H9 (cell line): Measurements from ENCODE around the gene NEK11. TPM values are rescaled to one million over a fixed set of nuclear protein-coding genes. Genes with fewer than 3 reads are reported as not detected.

Source experiments
- DNase-seq: peaks from one replicate; pipeline ENCODE4 v3.0.0-alpha.2; 2017
- H2AFZ ChIP-seq: one replicate; pipeline ENCODE4 v1.6.1; 2013; ENCODE audit warnings: mild to moderate bottlenecking, low read length, control low read depth, moderate library complexity
- H2AK5ac ChIP-seq: 2 replicates; pipeline ENCODE4 v1.6.1; 2013; ENCODE audit warnings: low read length, control low read depth, mixed read lengths; ENCODE audit not compliant: insufficient read length
- H2BK120ac ChIP-seq: one replicate; pipeline ENCODE4 v1.6.1; 2013; ENCODE audit warnings: low read depth, mild to moderate bottlenecking, low read length, control low read depth, inconsistent platforms; ENCODE audit not compliant: poor library complexity, severe bottlenecking
- H2BK12ac ChIP-seq: 2 replicates; pipeline ENCODE4 v1.6.1; 2013; ENCODE audit warnings: low read length, control low read depth, mixed read lengths, low read depth; ENCODE audit not compliant: insufficient read length
- H2BK15ac ChIP-seq: 2 replicates; pipeline ENCODE4 v1.6.1; 2013; ENCODE audit warnings: low read depth, low read length, control low read depth
- H2BK20ac ChIP-seq: one replicate; pipeline ENCODE4 v1.6.1; 2013; ENCODE audit warnings: low read depth, mild to moderate bottlenecking, low read length, control low read depth, inconsistent platforms; ENCODE audit not compliant: poor library complexity, severe bottlenecking
- H2BK5ac ChIP-seq: 2 replicates; pipeline ENCODE4 v1.6.1; 2013; ENCODE audit warnings: low read length, control low read depth, mixed read lengths; ENCODE audit not compliant: insufficient read length
- H3K14ac ChIP-seq: 2 replicates; pipeline ENCODE4 v1.6.1; 2013; ENCODE audit warnings: low read length, control low read depth; ENCODE audit not compliant: insufficient read depth
- H3K18ac ChIP-seq: 2 replicates; pipeline ENCODE4 v1.6.1; 2013; ENCODE audit warnings: low read depth, mild to moderate bottlenecking, mixed read lengths, low read length, control low read depth; ENCODE audit not compliant: insufficient read length
- H3K23ac ChIP-seq: 2 replicates; pipeline ENCODE4 v1.6.1; 2013; ENCODE audit warnings: low read length, control low read depth, mixed read lengths, low read depth; ENCODE audit not compliant: insufficient read length
- H3K23me2 ChIP-seq: 2 replicates; pipeline ENCODE4 v1.6.1; 2013; ENCODE audit warnings: low read depth, mild to moderate bottlenecking, mixed read lengths, low read length, control low read depth; ENCODE audit not compliant: insufficient read length, poor library complexity, severe bottlenecking
- H3K27ac ChIP-seq: 2 replicates; pipeline ENCODE4 v1.5.1; 2013; ENCODE audit warnings: low read length, control low read depth, mixed read lengths, low read depth; ENCODE audit not compliant: insufficient read length
- H3K27me3 ChIP-seq: 2 replicates; pipeline ENCODE4 v1.6.1; 2013; ENCODE audit warnings: low read length, control low read depth, inconsistent platforms; ENCODE audit not compliant: insufficient read depth
- H3K4ac ChIP-seq: 2 replicates; pipeline ENCODE4 v1.6.1; 2013; ENCODE audit warnings: low read depth, mild to moderate bottlenecking, control low read depth, inconsistent platforms, low read length, moderate library complexity
- H3K4me1 ChIP-seq: 2 replicates; pipeline ENCODE4 v1.6.1; 2013; ENCODE audit warnings: low read length, control low read depth, inconsistent platforms; ENCODE audit not compliant: insufficient read depth
- H3K4me2 ChIP-seq: 2 replicates; pipeline ENCODE4 v1.6.1; 2013; ENCODE audit warnings: low read length, control low read depth, mixed read lengths; ENCODE audit not compliant: insufficient read length, insufficient read depth
- H3K56ac ChIP-seq: 2 replicates; pipeline ENCODE4 v1.6.1; 2013; ENCODE audit warnings: low read depth, mild to moderate bottlenecking, mixed read lengths, low read length, control low read depth; ENCODE audit not compliant: insufficient read length
- H3K79me1 ChIP-seq: 2 replicates; pipeline ENCODE4 v1.6.1; 2013; ENCODE audit warnings: low read depth, mild to moderate bottlenecking, moderate library complexity, low read length, control low read depth, inconsistent platforms; ENCODE audit not compliant: insufficient read depth, poor library complexity, severe bottlenecking
- H3K79me2 ChIP-seq: 2 replicates; pipeline ENCODE4 v1.6.1; 2013; ENCODE audit warnings: low read length, control low read depth, inconsistent platforms; ENCODE audit not compliant: insufficient read depth
- H3K9ac ChIP-seq: 2 replicates; pipeline ENCODE4 v1.6.1; 2013; ENCODE audit warnings: low read length, control low read depth, mixed read lengths; ENCODE audit not compliant: insufficient read length; ENCODE audit errors: extremely low read depth
- H3K9me3 ChIP-seq: one replicate; pipeline ENCODE4 v1.6.1; 2013; ENCODE audit warnings: low read depth, low read length, inconsistent platforms; ENCODE audit not compliant: control insufficient read depth
- H3T11ph ChIP-seq: one replicate; pipeline ENCODE4 v1.6.1; 2013; ENCODE audit warnings: mild to moderate bottlenecking, low read length, control low read depth, inconsistent platforms
- H4K20me1 ChIP-seq: one replicate; pipeline ENCODE4 v1.6.1; 2013; ENCODE audit not compliant: control insufficient read depth, insufficient read length, insufficient read depth
- H4K5ac ChIP-seq: 2 replicates; pipeline ENCODE4 v1.6.1; 2013; ENCODE audit warnings: low read depth, mild to moderate bottlenecking, mixed read lengths, low read length, control low read depth; ENCODE audit not compliant: insufficient read length
- H4K8ac ChIP-seq: replicated peaks from 2 replicates; pipeline ENCODE4 v1.6.1; 2013; ENCODE audit warnings: low read length, control low read depth, mixed read lengths, low read depth; ENCODE audit not compliant: insufficient read length
- H4K91ac ChIP-seq: 2 replicates; pipeline ENCODE4 v1.6.1; 2013; ENCODE audit warnings: low read depth, mild to moderate bottlenecking, moderate library complexity, mixed read lengths, low read length, control low read depth; ENCODE audit not compliant: insufficient read length
- H3K27ac Mint-ChIP-seq, 3 experiments: 2 replicates in 2 of 3; 3 replicates in 1 of 3; pipeline ENCODE4 v1.8.0; 2020 to 2021; ENCODE audit warnings: mixed read lengths in 3 of 3, mild to moderate bottlenecking in 1 of 3, moderate library complexity in 1 of 3
- H3K27me3 Mint-ChIP-seq: 2 replicates; pipeline ENCODE4 v1.8.0; 2021; ENCODE audit warnings: low read depth, mild to moderate bottlenecking, moderate library complexity, mixed read lengths
- H3K36me3 Mint-ChIP-seq, 3 experiments: 2 replicates in 2 of 3; 3 replicates in 1 of 3; pipeline ENCODE4 v1.8.0; 2020 to 2021; ENCODE audit warnings: low read depth in 3 of 3, mixed read lengths in 3 of 3; ENCODE audit not compliant: insufficient read depth in 1 of 3
- H3K4me1 Mint-ChIP-seq, 2 experiments: 2 replicates each; pipeline ENCODE4 v1.8.0; 2020; ENCODE audit warnings: mixed read lengths in 2 of 2
- H3K4me3 Mint-ChIP-seq, 2 experiments: 2 replicates in 1 of 2; 3 replicates in 1 of 2; pipeline ENCODE4 v1.8.0; 2020 to 2021; ENCODE audit warnings: mild to moderate bottlenecking in 2 of 2, mixed read lengths in 2 of 2, moderate library complexity in 1 of 2
- H3K9me3 Mint-ChIP-seq, 2 experiments: 2 replicates in 1 of 2; 3 replicates in 1 of 2; pipeline ENCODE4 v1.8.0; 2020; ENCODE audit warnings: mild to moderate bottlenecking in 2 of 2, mixed read lengths in 2 of 2, moderate library complexity in 1 of 2
- CTCF ChIP-seq: fragments of 200-600 bp; sonication (generic); conservative IDR thresholded peaks from 3 replicates; pipeline ENCODE4 v1.8.0; 2021; ENCODE audit warnings: antibody characterized with exemption, mild to moderate bottlenecking
- WGBS: extraction: QIAGEN DNeasy Blood & Tissue Kit; methylation state at CpG from one replicate; pipeline ENCODE4 v1.1.7; 2013; ENCODE audit warnings: missing lambda C conversion rate, low lambda C conversion rate, mixed read lengths; ENCODE audit not compliant: insufficient read length; ENCODE audit errors: extremely low coverage; 5-methylcytosine and 5-hydroxymethylcytosine counted together
- total RNA-seq: library from RNA; stranded (reverse); gene quantifications from 2 replicates; pipeline ENCODE4 v1.2.1, GENCODE V29; 2021

Gene NEK11
- total RNA-seq, 1 experiment from 2014 or later, result 2.5 TPM

- no peak overlapping the region for H2AK5ac ChIP-seq
- H3K56ac ChIP-seq, result no peak overlapping the region
- H2BK20ac ChIP-seq, result no peak overlapping the region
- peak overlapping the region; percentile 75; the same call in 1 of the 2 replicates for H3K14ac ChIP-seq
- H3K9me3 Mint-ChIP-seq, result no peaks in the 10 kb centered on the region; a peak in 1 of 5 replicates
- H3K4me1 Mint-ChIP-seq, result peaks cover 24 to 27% of the 10 kb centered on the region in 2 experiments
- H3K79me1 ChIP-seq, result no peaks in the 10 kb centered on the region
- no peak overlapping the region for H2BK5ac ChIP-seq
- H2BK15ac ChIP-seq, result no peak overlapping the region
- no CpG with 5 or more reads among the region's 4 CpGs for WGBS
- H3K36me3 Mint-ChIP-seq, result no peaks in the 10 kb centered on the region; a peak in 1 of 7 replicates
- no peaks in the 10 kb centered on the region for H3K27me3 ChIP-seq
- H4K91ac ChIP-seq, result no peak overlapping the region
- no peaks in the 10 kb centered on the region for H4K20me1 ChIP-seq
- H3K27ac ChIP-seq, result no peak overlapping the region
- no peak overlapping the region for H3K23ac ChIP-seq
- H3K9ac ChIP-seq, result no peak overlapping the region
- no peak overlapping the region for H4K5ac ChIP-seq
- H2AFZ ChIP-seq, result no peak overlapping the region
- H3K9me3 ChIP-seq, result no peaks in the 10 kb centered on the region
- no peak for DNase-seq
- H2BK12ac ChIP-seq, result no peak overlapping the region
- H3K4me1 ChIP-seq, result no peaks in the 10 kb centered on the region; the same call in 1 of the 2 replicates
- no peak overlapping the region for H3K4ac ChIP-seq
- no peak overlapping the region for H4K8ac ChIP-seq
- H3K27me3 Mint-ChIP-seq, result no peaks in the 10 kb centered on the region
- no peaks in the 10 kb centered on the region for H3K23me2 ChIP-seq
- no peak overlapping the region for H3K18ac ChIP-seq
- no peak for TF ChIP-seq CTCF
- H3K4me3 Mint-ChIP-seq, result no peak overlapping the region
- no peaks in the 10 kb centered on the region for H3K79me2 ChIP-seq
- H3K4me2 ChIP-seq, result no peak overlapping the region
- no peak overlapping the region for H3T11ph ChIP-seq
- 0 out of 7 replicates have a peak overlapping the region, but pooled peaks of 1 of the 3 experiments have one; percentile 16 for H3K27ac Mint-ChIP-seq
- H2BK120ac ChIP-seq, result no peak overlapping the region
Measured at GRCh38 chr3:131349946-131350347, 323.3 kb downstream of the NEK11 start.
